ENCODE measurements around the gene GPR153.

GPR153 gene

DNA sequence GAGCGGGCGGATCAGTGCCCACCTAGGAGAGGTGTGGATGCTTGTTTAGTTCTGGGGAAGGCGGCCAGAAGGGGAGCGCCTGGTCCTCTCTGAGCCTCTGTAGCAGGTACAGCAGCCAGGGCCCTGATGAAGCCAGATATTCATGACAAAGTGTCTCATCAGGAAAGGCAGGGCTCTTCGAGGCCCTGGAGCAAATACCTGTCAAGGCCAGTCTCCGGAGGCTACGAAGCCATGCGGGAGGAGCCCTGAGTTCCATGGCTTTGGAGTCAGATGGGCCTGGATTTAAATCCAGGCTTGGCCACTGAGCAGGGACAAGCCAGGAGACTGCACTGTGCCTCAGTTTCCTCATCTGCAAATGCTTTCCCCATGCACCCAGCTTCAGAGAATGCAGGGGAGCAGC lies 25.4 kb upstream of the GPR153 start:
- no peak for DNase-seq (ENCODE audit: low spot score)

DNA sequence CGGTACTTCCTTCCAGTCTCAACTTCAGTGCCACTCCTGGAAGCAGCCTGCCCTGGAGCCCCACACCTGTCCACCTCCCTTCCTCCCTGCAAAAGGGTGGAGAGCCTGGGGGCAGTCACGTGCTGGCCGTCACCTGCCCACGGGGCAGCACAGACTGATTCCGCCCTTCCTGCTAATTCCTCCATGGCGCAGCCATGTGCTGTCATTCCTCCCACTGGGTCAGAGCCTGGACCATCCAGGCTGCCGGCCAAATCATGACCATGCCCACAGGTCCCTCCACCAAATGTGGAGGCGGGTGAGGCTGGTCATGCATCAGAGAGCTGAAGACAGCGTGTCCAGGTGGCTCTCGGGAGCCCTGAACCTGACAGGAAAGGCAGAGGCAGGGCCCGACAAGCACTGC lies 24.4 kb upstream of the GPR153 start:
- no peak for DNase-seq (ENCODE audit: low spot score)

DNA sequence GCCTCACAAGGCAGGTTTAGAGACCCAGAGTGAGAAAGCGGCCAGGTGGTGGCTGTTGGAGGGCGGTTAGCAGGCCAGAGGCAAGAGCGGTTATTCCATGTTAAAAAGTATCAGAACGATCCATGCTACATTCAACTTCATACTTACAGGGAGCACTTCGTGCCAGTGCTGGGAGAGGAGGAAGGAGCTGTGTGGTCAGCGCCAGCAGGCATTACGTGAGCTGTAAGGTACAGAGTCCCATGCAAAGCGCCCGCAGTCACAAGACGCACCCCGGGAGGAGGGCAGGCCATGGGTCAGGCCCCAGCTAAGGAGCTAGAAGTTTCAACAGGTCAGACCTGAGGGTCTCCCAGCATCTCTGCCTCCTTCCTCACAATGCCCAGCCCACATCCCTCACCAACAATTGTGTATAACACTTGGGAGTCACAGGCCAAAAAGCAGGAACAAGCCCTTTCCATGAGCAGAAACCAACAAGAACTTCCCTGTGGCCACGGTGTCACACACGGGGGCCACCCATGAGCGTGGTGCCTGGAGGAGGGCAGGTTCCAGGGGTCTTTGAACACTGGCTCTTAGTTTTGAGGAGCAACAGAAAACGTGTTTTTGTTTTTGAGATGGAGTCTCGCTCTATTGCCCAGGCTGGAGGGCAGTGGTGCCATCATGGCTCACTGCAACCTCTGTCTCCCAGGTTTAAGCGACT lies 21.8 kb upstream of the GPR153 start:
- DNase-seq (ENCODE audit: low spot score): no peak

DNA sequence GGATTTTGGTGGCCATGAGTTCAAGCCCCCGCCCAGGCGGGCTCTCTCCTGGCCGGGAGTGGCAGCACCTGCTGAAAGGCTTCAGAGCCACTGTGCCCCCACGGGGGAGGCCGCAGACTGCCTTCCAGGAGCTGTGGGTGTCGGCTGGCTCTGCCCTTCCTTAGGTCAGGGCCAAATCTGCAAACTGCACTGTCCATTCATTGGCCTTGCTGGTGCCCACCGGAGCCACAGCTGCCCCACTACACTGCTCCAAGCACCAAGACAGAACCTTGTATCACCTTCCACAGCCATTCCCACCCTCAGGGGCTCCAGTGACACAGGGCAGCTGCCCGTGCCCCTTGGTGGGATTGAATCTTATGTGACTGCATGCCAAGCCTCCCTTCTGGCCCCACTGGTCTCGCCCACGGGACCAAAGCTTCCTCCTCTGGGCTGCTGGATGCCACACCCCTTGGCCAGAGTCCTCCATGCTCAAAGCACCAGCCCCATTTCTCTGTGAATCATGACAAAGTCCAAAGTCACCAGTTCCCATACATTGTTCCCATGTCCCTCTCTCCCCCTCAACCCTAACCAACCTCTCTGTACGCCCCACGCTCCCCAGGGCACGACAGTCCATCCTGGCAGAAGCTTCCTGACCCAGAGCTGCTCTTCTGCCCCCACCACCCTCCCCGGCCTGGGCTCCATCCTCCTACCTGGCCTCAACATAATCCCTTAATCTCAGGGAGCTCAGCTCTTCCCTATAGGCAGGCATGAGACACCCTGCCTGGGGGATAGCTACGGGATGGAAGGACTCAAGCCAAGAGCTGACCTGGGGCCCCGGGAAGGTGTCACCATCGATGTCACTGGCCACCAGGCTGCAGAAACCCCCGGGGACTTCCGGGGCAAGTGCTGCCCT lies 20.9 kb upstream of the GPR153 start:
- DNase-seq (ENCODE audit: low spot score): no peak

DNA sequence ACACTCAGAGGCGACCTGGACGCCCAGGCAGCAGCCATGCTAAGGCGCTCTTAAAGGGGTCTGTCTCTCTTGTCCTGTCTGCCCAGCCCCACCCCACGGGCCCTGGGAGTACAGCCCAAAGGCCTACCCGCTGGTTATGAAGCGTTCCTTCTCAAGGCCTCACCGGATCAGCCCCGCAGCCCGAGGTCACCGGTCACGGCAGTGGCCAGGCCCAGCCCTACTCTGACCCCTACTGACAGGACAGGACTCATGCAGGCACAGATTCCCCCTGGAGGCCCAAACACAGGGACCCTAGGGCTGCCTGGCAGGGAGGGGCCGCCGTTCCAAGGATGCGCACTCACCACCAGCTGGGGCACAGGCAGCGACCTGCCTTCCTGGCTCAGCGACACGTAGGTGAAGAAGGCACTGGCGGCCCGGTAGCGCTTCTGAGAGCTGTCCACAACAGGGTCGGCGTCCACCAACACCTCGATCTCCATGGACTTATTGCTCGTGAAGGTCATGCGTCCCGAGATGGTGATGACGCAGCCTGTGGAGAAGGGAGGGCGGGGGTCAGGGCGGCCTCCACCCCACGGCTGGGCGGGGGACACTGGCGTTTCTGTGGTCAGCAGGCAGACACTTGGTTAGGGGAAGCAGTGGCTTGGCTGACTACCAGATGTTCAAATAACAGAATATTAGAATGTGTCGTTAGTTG lies 20.0 kb upstream of the GPR153 start:
- no peak for DNase-seq (ENCODE audit: low spot score)

DNA sequence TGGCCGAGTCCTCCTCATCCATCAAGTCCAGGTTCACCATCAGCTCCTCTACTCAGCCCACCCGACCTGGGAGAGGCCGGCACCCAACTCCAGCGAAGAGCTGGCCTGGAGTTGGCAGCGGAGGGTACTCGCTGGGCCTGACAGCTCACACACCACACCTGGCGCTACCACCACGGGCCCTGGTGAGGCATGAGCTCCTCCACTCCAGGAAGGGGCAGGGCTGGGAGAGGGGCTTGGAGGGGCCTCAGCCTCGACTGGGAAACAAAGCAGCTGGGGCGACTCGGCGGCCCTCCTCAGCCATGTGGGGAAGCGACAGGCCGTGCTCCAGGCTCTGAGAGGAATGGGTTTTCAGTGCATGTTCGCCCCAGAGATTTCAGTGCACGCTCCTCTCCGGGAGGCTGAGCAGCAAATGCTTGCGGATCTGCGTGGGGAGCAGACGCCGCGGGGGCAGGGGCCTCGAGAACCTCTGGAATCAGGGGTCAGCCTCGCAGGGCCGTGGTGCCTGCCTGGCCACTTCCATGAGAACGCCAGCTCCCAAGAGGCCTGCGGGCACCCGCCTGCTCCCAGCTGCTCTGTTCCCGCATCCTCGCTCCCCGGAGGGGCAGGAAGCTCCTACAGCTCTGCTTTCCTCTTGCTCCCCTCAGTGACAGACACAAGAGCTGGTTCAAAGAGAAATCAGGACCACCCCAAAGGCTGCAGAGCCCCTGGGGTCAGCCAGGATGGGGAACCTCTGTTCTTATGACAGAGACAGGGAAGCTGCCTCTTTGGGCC lies 18.9 kb upstream of the GPR153 start:
- DNase-seq (ENCODE audit: low spot score): no peak

DNA sequence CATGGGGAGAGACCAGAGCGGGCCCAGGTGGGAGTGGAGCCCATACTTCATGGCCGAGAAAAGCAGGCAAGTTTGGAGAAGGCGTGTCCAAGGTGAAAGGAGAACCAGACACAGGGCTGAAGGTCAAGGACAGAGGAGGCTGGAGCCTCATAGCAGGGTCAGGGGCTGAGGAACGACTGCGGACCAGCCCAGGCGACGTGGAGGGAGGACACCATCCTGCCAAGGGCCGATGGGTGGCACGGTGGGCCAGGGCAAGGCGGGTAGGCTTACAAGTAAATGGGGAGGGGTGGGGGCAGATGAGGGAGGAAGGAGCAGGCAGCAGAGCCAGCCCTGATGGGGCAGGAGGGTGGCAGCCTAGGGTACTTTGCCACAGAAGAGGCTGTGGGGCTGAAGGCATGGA lies 18.2 kb upstream of the GPR153 start:
- no peak for DNase-seq (ENCODE audit: low spot score)

DNA sequence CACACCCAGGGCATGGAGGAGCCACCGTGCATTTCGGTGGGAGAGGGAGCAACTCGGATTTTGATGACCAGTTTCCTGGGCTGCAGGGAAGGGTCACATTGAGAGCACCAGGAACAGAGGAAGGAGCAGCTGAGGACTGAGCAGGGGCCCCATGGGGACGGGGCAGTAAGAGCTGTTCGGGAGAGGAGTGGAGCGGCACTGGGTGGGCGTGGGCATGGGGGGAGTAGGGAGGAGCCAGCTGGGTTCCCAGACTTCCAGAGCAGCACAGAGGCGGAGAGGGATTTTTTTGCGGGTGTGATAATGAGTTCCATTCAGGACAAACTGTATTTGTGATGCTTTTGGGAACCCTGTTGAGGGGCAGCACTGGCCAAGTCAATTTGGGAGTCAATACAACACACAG lies 17.4 kb upstream of the GPR153 start:
- no peak for DNase-seq (ENCODE audit: low spot score)

DNA sequence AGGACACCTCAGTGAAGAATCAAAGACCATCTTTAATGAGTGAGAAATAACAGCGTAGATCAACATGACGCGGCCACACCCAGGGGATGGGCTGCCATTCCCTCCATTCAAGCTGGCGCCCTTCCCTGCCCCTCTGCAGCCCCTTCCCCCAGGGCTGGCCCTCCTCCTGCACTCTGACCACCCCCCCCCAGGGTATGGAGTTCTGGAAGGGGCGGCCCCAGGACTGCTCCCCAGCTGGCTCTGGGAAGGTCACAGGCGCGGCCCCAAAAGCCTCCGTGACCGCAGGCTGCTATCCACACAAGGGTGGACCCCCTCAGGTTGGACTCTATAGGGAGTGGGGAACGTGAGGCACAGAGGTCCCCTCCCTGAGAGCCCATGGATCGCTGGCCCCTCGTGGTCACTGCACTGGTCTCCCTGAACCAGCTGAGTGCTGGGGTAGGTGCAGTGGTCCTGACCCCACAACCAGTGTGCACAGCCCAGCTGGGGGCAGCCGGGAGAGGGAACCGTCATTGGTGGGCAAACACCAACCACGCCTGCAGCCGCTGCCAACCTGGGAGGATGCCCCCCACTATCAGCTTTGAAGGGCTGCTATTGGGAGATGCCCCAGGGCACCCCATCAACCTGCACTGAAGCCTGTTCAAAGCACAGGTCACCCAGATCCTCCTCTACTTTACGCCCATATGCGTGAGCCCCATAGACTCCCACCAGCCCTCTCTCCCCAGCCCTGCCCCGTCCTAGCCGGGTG lies 16.1 kb upstream of the GPR153 start:
- DNase-seq (ENCODE audit: low spot score): no peak

DNA sequence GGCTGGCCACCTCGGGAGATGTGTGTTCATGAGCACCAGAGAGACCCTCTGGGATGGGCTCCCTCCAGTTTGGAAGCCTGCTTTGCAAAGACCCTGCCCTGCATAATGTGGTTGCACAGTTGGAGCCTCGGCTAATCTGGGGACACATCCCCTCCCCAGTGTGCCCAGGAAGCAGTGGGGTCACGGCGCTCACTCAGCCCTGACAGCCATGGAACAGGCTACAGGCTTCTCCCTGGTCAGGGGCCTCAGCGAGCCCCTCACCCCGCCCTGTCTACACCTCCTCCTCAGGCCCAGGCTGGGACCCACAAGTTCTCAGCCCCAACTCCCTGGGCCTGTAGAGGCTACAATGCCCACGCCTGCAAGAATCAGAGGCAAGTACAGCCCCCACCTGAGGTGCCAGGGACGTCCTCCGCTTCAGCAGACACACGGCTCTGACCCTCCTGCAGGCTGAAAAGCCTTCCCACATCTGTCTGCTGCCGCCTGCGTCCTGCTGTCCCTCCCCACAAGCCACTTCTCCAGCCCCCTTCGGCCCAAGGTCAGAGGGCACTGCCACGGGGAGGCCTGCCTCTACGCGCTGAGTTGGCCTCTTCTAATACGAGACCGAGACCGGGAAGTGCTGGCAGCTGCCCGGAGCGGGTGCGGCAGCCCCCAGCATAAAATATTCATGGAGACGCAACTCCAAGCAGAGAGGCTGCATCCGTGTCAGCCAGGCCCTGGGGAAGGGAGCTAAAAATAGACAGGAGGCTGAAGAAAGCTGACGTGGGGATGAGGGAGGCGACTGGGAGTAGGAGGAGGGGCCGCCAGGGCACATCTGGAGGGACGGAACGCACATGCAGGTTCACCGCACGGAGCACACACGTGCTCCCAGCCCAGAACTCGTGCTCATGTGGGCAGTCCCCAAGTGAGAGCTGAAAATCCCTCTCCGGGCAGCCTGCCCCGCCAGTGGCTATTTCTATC lies 15.2 kb upstream of the GPR153 start:
- no peak for DNase-seq (ENCODE audit: low spot score)

DNA sequence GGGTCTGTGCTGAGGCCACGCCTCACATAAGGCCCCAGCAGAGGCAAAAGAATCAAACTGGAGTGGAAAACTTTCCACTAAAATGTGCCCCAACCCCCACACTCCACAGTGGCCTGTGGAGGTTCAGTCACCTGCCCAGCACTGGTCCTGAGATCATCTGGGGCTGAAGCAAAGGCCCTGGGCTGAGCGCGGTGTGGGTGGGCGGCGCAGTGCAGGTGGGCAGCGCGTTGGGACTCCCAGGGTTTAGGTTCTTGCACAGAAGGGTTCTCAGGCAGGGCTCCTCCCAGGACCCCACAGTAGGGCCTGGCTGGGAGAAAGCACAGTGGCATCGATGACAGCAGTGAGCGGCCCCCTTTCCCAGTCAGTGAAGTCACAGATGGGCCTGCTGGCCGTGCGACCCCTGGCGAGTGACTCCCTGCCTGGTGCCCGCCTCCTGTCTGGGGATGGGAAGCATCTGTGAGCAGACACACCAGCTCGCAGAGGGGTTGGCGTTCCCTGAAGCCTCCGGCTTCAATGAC lies 13.8 kb upstream of the GPR153 start:
- no peak for DNase-seq (ENCODE audit: low spot score)

DNA sequence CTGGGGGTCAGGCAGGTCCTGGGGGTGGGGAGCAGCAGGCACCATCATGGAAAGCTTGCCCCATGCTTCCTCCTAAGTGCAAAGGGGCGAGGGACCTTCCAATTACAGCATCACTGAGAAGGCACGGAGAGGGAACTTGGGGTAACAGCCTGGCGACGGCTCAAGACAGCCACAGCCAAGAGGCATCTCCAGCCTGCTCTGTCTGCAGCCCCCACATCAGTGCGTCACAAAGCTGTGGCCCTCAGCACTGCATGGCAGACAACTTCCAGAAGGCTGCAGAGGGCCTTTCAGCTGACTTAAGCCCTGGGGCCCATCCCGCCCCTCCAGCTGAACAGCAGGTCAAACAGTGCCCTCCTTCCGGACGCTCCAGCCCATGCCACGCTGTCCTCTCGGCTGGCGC lies 13.2 kb upstream of the GPR153 start:
- no peak for DNase-seq (ENCODE audit: low spot score)

DNA sequence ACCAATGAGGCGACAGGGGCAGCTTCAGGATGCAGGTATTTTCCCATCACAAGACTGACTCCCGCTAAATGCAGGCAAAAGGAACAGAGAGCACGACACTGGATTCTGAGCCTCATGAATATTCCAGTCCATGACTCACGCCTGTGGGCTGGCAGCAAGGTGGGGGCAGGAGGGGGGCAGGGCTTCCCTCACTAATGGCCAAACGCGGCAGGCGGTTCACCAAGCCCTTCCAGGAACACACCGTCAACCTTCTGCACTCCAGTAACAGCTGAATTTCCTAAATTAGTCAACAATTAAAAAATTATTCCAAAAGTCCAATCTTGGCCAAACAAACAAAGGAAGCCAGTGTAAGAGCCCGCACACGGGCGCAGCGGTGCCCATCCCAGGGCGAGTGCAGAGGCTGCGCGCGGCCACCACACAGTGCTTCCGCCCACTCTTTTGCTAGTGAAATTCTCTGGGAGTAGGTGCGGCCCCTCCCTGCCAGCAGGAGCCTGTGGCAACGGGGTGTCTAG lies 12.5 kb upstream of the GPR153 start:
- peak; percentile 80 for DNase-seq (ENCODE audit: low spot score)

DNA sequence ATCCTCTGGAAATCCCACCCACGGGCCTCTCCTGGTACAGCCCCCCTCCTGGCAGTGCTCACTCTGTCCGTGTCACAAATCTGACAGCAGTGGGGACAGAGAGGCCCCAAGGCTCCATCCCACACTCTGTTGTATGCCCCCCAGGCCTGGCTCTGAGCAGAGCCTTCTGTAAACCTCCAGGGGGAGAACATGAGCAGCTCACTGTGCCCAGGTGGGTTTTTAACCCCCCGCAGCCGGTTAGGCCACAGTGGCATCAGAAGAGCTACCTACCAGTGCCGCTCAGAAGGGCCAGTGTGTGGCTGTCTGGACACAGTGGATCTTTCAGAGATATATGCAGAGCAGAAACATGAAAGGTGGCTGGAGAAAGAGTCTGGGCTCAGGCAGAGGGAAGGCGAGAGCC lies 12.0 kb upstream of the GPR153 start:
- DNase-seq (ENCODE audit: low spot score): no peak

DNA sequence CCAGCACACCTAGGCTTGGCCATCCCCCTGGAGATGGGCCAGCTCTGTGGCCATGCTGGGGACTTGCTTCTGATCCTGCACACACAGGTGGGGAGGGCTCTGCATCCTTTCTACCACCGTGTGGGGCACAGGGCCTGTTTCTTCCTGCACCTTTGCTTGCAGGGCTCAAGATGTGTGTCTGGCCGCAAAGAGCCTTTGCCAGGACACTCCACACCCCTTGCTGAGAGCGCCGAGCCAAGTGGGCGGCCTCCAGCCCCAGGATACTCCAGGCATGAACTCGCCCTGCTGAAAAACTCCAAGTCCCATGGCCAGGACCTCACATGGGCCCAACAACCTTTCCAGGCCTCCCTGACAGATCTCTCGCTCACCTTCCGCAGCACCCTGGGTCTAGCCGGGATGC lies 11.6 kb upstream of the GPR153 start:
- DNase-seq (ENCODE audit: low spot score): no peak

DNA sequence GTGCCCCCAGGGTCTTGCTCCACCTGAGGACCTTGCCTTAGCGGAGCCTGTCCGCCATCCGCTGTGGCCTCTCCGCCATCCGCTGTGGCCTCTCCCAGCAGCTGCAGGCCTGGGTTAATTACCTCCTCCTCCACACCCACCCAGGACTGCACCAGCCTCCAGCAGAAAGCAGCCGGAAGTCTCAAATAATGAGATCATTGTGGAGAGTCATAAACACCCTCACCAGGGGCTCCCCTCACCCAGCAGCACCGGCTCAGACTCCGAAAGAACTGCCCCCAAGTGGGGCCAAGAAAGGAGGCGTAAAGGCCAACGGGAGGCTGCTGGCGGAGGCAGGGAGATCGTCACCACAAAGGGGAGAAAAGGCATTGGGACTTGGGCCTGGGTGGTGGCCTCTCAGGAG lies 10.7 kb upstream of the GPR153 start:
- DNase-seq (ENCODE audit: low spot score): no peak

DNA sequence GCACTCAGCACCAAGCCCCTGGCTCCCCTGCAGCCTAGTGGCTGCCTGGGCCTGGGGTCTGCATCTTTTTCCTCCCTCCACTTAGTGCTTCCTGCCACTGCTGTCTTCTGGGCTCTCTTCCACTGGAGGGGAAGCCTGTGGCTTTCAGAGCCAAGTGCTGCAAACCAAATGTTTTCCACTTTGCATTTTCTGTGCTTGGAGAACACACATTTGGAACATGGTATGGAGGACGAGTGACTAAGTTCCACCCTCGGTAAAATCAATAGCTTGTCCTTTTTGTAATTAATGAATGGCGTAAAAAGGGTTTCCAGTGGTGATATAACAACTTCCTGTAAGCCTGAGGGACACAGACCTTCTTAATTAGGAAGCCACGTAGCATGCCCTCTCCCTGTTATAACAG lies 10.1 kb upstream of the GPR153 start:
- peak; percentile 24 for DNase-seq (ENCODE audit: low spot score)

DNA sequence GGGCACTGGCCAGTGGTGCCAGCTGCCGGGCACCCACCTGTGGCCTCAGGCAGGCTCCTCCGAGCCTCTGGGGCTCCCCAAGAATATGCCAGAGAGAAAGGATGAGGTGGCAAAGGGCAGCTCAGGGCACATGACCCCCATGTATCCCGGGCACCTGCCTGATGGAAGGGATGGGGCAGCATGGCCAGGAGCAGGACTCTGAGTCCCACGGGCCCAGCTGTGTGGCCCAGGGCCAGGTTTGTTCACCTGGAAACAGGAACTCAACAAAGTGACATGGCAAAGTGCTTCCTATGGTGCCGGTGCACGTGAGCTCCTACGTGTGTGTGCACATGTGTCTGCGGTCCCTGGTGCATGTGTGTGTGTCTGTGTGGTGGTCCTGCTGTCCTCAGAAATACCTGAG lies 9.5 kb upstream of the GPR153 start:
- DNase-seq (ENCODE audit: low spot score): no peak

DNA sequence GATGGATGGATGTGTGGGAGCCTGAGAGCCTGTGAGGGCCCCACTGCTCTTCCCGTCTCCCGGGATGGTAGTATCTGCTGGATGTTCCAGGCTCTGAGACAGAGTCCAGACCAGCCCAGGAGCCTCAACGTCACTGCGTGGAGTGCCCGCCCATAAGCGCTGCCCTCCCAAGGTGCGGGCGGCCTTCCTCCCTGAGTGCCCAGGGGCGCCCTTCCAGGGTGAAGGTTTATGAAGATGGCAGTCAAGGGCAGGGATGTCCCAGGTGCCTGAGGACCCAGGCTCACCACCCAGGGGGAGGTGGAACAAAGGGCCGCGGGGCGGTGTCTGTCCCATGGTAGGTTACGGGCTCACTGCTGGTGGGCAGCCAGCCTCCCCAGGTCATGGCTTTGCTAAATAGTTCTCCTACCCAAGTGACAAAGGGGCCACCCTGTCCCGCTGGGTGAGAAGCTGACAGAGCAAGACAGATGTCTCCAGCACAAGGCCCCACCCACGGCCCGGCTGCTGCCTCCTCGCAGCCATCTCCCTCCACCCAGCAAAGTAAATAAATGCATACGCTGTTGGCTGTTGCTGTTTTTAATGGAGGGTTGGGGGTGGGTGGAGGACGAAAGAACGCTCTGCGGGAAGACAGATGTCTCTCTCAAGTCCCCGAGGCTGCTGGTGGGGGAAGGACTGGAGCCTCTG lies 9.0 kb upstream of the GPR153 start:
- DNase-seq (ENCODE audit: low spot score): peak; percentile 47
